DMS153 treated with DMSO at 0.1 percent for 48 hours (cell line): ENCODE results near the gene PIGU.
"Not testable (repeated sequence)": the region's sequence is repeated elsewhere in the genome, so short reads cannot be mapped to it uniquely, and the experiment has no call there.

Experiments
- DNase-seq: peaks from one replicate; lab custom pipeline; 2025; ENCODE audit not compliant: unreplicated experiment; lab: John Stamatoyannopoulos, UW

PIGU gene

DNA sequence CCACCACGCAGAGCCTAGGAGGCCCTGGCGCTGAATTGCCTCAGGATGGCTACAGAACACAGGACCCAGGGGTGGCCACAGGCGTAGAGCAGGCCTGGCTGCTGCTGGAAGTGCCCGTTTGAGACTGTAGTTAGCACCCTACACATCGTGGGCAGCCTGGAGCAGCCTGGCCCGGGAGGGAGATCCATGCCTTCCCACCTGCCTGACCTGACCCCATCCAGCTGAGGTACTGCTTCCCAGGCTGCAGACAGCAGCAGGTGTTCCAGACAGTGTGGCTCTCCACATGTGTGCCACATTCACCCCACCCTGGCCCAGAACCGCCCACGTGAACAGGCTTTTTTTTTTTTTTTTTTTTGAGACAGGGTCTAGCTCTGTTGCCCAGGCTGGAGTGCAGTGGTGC is 139.2 kb downstream of the PIGU start:
- DNase-seq = no peak

DNA sequence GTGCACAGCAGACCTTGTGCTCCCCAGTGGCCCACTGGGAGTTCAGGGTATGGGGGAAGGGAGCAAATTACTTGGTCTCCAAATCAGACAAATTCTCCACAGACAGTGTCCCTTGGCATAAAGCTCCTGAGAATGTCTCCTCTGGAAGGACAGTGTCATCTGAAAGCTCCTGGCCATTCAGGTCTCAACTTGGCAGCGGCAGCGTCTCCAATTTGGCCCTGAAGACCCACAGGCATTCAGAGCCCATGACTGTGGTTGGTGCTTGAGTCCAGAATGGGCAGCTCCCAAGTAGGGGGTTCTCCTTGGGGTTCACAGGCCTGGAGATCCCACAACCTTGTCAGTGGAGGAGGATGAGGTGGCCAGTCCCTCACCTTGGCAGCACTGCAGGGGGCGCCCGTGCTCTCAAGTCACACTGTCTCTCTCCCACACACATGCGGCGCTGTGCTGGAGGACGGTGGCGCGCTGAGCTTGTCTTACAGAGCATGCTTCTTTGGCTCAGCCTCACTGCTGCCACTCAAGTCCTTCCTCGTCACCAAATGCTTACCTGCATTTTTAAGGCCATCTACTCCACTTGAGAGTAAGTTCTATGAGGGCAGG is 140.0 kb downstream of the PIGU start:
- no peak for DNase-seq

DNA sequence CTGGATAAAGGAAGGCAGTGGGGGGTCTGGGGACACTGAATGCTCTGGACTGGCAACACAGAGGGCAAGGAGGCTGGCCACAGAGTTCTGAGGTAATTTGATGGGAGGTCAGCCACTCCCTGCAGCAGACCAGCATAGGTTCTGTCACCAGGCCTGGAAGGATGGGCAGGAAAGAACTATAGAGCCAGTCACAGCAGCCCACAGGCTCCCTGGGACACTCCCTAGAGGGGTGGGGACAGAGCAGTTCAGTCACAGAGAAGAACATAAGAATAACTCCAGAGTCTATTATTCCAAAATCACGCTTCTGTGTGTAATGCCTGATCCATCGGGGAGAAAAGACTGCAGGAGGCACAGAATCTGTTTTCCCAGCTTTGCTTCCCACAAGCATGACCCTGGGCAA is 141.0 kb downstream of the PIGU start:
- no peak for DNase-seq

DNA sequence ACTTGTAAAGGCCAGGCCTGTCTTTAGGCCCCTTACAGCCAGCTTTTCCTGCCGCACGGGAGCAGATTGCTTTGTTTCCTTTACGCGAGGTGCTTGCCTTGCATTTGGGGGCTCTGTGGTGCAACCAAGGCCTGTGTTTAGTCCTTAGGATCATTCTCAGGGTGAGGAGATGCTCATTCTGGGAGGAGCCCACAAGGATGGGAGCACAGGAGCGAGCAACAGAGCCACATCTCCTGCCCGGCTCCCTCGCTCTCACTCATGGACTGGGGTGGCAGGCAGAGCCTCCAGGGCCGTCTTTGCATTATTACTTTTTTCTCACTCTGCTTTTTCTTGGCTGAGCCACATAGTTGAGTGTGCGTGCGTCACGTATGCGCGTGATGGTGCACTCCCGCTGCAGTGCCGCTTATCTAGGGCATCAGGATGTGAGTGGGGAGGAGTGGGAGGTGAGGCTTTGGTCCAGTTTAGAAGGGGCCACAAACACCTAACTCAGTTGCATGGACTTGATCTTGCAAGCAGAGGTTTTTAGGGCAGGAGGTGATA is 141.5 kb downstream of the PIGU start:
- DNase-seq = no peak

DNA sequence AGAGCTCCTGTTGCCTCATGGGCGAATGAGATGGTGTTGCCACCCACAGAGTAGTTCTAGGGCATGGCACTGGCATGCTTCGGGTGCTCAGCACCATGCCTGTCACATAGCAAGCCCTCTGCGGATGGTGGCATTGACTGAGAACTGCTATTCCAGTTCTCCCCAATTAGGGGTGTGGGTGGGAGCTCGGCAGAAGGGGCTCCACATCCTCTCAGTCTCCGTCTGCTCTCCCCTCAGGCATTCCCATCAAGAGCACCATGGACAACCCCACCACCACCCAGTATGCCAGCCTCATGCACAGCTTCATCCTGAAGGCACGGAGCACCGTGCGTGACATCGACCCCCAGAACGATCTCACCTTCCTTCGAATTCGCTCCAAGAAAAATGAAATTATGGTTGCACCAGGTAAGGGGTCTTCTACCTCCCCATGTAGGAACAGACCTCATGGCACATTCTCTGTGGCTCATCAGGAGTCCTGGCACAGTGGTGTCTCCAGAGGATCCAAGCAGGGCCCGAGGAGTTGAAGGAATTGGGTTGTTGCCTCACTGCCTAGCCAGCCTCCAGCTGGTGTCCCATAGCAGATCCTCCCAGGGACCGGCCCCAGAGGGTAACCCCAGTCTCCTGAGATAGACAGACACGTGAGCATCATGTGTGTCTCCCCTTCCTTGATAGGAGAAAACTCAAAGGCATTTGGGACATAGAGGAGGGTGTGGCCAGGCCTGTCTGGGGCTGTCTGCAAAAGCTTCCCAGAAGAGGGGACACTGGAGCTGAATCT is 142.3 kb downstream of the PIGU start:
- no peak for DNase-seq

DNA sequence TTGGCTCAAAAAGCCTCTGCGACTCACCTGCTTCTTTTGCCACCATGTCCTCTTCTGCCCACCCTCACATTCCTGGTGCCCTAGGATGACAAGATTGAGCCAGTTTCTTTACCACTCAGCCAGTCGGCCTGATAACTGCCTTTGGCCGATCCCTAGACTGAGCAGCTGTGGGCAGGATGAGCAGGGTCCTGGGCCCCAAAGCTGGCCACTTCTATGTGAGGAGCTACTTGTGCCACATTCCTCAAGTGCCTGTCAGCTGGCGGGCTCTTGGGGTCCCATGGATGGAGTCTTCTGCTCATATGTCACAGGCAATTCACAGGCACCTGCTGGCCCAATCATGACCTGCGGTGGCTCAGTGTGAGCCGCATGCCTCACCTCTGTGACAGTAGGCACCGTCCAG is 144.1 kb downstream of the PIGU start:
- DNase-seq = no peak

DNA sequence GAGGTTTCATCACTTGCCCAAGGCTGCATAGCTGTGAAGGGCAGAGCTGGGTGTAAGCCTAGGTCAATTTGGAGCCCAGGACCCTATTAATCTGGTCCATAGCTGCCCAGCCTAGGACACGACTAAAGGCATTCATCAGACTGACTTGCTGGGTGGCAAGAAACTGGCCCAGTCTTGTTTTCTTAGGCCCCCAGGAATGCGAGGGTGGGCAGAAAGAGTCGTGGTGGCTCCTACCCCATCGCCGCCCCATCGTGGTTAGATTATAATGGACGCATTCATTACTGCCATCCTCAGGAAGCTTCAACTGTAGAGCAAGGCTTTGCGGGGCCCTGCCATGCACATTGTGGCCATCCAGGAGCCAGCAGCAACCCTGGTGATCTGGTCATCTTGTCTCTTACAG is 144.6 kb downstream of the PIGU start:
- no peak for DNase-seq

DNA sequence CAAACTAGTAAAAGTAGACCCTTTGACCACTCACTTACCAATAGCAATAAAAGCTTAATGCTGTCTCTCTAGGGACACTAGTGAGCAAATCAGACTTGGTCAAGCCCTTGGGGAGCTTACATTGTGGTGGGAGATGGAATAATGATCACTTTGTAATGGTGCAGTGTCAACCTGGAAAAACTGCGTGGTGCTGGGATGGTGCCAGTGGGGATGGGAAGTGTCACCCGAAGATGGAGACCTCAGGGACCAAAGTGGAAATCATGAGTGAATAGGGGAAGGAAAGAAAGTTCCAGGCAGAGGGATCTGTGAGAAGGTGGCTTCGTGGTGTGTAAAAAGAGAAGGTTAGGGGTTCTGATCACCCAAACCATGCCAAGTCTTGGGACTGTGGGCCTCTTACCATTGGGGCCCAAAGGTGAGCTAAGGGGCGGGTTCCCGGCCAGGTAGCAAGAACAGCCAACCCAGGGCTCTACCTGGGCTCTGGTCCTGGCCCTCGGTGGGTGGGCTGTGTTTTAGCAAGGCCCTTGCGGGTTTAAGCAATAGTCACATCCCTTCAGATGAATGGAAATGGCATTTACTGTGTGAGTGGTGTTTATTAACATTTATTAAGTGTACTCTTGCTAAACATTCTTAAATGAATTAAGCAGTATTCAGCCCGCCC is 145.2 kb downstream of the PIGU start:
- DNase-seq = no peak

DNA sequence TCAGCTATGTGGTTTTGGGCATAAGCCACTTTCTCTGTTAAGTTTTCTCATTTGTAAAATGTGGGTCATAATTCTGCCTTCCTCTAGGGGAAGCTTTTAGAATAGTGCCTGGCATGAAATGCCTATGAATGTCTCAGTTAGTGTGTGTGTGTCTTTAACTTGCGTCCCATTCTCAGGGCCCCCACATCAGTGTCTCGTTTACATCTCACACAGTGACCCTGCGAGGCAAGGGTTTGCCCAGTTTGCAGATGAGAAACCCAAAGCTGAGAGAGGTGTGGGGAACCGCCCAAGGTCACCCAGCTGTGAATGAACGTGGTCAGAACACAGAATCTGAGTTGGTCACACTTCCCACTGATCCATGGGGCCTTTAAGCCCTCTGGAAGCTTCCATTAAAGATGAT is 146.6 kb downstream of the PIGU start:
- no peak for DNase-seq

DNA sequence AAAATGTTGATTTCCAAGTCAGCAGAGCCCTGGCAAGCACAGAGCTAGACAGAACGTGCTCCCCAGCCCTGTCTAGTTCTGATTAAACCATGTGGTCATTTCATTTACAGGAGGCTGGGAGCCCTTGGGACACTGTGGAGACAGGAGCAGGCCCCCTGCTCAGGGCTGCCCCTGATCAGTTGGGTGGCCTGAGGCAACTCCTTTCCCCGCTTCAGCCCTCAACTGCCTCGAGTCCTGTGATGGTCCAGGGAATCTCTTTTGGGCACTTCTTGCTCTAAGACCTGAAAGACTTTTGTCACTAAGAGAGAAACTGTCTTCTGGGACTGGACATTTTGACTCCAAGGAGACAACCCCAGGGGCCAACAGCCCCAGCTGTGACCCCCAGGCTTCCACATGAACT is 147.2 kb downstream of the PIGU start:
- no peak for DNase-seq

DNA sequence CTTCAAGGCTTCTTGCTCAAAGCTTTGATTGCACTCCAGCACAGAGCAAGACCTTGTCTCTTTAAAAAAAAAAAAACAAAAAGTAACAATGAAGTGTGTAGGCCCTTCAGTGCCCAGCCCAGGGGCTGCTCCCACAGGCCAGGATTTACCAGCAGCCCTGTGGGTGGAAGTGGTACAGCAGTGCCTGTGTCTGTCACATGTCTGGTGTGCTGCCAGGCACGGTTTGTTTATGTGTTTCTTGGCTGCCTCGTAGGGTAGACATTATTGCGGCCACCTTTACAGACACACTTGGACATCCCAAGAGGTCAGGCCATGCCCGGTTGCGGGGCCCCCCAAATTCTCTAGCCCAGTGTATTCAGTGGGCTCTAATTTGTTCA is 148.0 kb downstream of the PIGU start:
- DNase-seq = no peak

DNA sequence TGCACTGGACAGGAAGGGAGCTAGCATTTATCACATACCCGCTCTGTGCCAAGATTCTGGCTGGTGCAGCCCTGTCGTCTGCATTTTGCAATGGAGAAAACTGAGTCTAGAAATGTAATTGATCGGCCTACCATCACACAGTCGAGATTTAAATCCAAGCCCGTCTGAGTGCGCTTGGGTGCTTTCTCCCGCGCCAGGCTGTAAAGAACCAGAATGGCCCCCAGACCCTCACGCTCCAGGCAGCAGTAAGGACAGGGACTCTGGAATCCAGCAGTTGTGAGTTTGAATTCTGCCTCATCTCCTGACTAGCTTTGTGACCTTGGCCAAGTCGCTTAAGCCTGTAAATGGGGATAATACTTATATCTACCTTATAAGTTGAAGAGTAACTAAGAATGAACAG is 149.9 kb downstream of the PIGU start:
- no peak for DNase-seq

DNA sequence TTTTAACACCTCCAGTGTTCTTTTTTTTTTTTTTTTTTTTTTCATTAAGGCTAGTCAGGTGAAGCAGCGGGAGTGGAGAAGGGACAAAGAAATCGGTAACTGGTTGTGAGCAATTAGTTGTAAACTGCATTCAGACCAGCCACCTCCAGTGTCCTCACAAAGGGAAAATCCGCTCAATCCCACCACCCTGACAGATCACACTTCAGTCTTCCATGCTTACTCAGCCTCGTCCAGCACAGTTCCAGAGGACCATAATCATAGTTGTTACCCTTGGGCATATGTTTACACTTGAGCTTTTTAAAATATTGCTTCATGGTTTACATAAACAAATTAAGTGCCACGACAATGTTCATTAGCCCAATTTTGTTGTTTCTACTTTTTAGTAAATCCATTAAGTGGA is 150.4 kb downstream of the PIGU start:
- no peak for DNase-seq

DNA sequence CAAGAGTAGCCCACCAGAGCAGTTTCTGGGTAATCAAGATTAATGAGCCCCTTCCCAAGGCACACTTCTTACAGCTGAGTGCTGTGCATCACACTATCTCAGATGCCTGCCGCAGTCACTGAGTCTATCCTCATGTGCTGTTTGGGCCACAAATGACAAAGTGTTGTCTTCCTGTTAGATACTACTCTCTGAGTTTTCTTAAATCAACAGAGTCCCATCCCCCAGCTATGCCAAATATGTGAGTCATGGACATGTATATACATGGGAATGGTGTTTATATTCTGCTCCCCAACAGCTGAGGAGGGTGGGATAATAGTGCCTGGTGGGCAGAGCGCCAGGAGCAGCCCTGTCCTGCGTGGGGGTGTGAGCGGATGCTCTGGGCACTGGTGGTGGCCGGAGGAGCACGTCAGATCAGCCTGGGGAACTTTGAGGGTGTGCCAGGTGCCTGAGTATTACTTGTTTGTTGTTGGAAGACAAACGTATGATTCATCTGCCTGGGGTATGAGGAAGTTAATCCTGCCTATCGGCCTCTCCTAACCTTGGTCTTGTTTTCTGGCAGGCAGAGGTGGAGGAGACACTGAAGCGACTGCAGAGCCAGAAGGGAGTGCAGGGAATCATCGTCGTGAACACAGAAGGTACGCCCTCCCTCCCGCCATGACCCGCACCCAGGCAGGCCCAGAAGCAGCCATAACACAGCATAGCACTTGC is 151.0 kb downstream of the PIGU start:
- DNase-seq = peak; percentile 32

DNA sequence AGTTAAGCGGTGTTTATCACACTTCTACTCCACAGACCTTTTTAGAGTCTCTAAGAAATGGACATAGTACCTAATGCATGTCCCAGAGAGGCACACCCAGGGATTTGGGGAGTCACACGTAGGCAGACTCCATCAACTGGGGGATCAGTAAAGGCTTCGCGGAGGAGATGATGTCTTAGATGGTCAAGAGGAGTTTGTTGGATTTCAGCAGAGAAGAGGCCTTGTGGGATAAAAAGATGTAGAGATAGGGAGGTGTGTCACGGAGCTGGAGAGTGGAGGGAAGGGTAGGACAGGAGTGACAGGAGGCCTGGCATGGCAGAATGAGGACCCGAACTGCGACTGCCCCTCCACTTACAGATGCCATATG is 151.6 kb downstream of the PIGU start:
- no peak for DNase-seq

DNA sequence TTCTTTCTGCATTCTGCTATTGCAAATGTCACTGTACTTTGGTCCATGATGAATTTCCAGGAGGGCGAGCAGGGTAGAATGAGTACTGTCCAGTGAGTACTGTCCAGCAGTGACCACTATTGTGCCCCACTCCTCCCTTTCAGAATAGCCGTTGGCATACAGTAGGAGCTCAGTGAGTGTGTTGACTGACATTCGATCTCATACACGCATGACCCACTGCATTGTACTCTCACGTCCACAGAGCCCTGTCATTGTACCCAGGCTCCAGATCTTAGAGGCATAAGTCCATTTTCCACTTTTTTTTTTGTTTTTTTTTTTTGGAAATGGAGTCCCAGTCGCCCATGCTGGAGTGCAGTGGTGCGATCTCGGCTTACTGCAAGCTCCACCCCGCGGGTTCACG is 152.5 kb downstream of the PIGU start:
- DNase-seq = no peak

DNA sequence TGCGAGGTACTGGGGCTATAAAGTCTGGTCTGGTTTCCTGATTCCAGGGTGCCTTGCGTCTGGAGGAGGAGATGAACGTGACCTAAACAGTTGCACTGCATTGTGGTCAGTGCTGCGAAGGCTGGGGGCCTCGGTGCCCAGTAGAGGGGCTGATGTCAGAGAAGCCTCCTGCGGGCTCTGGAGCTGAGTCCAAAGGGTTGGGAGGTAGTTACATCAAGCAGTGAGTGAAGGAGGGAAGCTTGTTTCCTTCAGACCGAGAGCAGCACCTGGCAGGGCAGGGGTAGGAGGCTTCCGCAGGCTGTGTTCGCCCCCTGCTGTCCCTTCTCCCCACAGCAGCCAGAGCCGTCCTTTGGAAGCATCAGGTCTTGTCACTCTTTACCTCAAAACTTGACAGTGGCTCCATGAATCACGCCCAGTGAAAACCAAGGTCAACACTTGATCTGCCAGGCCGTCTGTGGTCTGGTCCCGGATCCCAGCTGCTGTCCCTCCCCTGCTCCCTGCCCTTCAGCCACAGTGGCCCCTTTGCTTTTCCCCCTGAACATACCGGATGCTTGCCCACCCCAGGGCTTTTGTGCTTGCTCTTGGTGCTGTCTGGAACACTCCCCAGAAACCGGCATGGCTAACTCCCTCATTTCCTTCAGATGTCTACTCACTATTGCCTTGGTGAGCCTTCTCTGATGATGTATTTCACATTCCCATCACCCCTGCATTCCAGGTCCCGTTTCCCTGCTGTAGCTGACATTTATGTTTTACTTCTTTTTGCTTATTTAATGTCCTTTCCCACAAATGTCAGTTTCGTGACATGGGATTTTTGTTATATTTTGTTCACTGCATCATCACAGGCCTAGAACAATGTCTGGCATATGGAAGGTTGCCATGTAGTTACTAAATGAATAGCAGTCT is 153.7 kb downstream of the PIGU start:
- DNase-seq = peak; percentile 13

DNA sequence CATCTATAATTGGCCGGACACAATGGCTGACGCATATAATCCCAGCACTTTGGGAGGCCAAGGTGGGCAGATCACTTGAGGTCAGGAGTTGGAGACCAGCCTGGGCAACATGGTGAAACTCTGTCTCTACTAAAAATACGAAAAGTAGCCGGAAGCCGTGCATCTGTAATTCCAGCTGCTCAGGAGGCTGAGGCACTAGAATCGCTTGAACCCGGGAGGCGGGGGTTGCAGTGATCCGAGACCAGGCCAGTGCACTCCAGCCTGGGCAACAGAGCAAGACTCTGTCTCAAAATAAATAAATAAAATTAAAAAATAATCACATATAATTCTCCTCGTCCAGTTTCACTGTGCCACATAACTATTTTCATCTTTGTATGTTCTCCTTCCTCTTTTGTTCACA is 157.1 kb downstream of the PIGU start:
- not testable (repeated sequence) for DNase-seq

DNA sequence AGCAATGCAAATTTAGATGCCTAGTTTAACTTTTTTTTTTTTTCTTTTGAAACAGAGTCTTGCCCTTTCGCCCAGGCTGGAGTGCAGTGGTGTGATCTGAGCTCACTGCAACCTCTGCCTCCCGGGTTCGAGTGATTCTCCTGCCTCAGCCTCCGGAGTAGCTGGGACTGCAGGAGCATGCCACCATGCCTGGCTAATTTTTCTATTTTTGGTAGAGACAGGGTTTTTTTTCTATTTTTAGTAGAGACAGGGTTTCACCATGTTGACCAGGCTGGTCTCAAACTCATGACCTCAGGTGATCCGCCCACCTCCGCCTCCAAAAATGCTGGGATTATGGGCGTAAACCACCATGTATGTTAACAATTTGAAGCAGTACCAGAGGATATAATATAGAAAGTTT is 158.0 kb downstream of the PIGU start:
- not testable (repeated sequence) for DNase-seq

DNA sequence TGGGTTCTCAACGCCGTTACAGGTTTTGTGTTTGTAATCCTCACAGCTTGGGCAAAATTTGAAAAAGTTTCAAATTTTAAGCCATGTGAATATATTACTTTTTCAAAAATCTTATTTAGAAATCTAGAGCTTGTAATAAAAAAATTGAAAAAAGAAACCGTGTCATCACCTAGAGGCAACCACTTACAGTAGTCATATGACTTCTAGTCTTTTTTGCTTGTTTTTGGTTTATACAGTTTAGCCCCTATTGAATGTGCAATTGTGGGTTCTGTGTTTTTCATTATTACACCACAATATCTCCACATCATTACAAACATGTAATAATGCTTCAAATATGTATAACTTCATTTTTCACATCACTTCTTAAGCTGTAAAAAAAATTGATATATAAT is 159.8 kb downstream of the PIGU start:
- DNase-seq = no peak
